ENCODE measurements around the gene SORCS2.
A peak's percentile ranks its signal among the peaks of the same experiment; 100 is the strongest.

The SORCS2 gene

GRCh38 chr4:7398104-7398423 lies 205.7 kb downstream of the SORCS2 start:
- H3K27me3 ChIP-seq (replicated peaks), result peaks cover 26% of the 10 kb centered on the region
- no peaks in the 10 kb centered on the region for H3K36me3 ChIP-seq (replicated peaks)
- in situ Hi-C loops (cut with HindIII; ENCODE audit: low pct_ligation_motif_present, low sequenced_read_pairs), result no loop called here
- TF ChIP-seq CTCF (IDR thresholded peaks at IDR 0.05; ENCODE audit: low read depth, low read length, missing control alignments), result peak; percentile 23
- no peak overlapping the region for H3K27ac ChIP-seq
- no peak overlapping the region for H3K4me3 ChIP-seq (ENCODE audit: low read depth, low read length)
- peak; percentile 9 for DNase-seq

- in situ Hi-C loops (cut with HindIII; ENCODE audit: low pct_ligation_motif_present, low sequenced_read_pairs), result no loop called here
- H3K4me3 ChIP-seq (ENCODE audit: low read depth, low read length), result no peak overlapping the region
- no peak for TF ChIP-seq CTCF (IDR thresholded peaks at IDR 0.05; ENCODE audit: low read depth, low read length, missing control alignments)
Measured at GRCh38 chr4:7398788-7399439, 206.6 kb downstream of the SORCS2 start.

GRCh38 chr4:7399440-7400234 lies 207.3 kb downstream of the SORCS2 start:
- Histone ChIP-seq H3K4me3 (ENCODE audit: low read depth, low read length) (no peak overlapping the region), H3K36me3 (replicated peaks) (no peaks in the 10 kb centered on the region), H3K27ac (no peak overlapping the region), H3K27me3 (replicated peaks) (peaks cover 18% of the 10 kb centered on the region)
- no peak for TF ChIP-seq CTCF (IDR thresholded peaks at IDR 0.05; ENCODE audit: low read depth, low read length, missing control alignments)
- no peak for DNase-seq
- in situ Hi-C loops (cut with HindIII; ENCODE audit: low pct_ligation_motif_present, low sequenced_read_pairs), result no loop called here

More at GRCh38 chr4:7398788-7399439, 206.6 kb downstream of the SORCS2 start:
- Histone ChIP-seq H3K27me3 (replicated peaks) (peaks cover 20% of the 10 kb centered on the region), H3K36me3 (replicated peaks) (no peaks in the 10 kb centered on the region), H3K27ac (no peak overlapping the region)
- DNase-seq, result no peak

- Histone ChIP-seq H3K27ac (no peak overlapping the region), H3K4me3 (ENCODE audit: low read depth, low read length) (no peak overlapping the region), H3K36me3 (replicated peaks) (no peaks in the 10 kb centered on the region), H3K27me3 (replicated peaks) (peaks cover 20% of the 10 kb centered on the region)
- TF ChIP-seq CTCF (IDR thresholded peaks at IDR 0.05; ENCODE audit: low read depth, low read length, missing control alignments), result no peak
- DNase-seq, result no peak
- in situ Hi-C loops (cut with HindIII; ENCODE audit: low pct_ligation_motif_present, low sequenced_read_pairs), result no loop called here
Measured at GRCh38 chr4:7400671-7401298, 208.4 kb downstream of the SORCS2 start.

GRCh38 chr4:7402526-7402925 lies 210.2 kb downstream of the SORCS2 start:
- in situ Hi-C loops (cut with HindIII; ENCODE audit: low pct_ligation_motif_present, low sequenced_read_pairs), result no loop called here

More at GRCh38 chr4:7402526-7402925, 210.2 kb downstream of the SORCS2 start:
- H3K27me3 ChIP-seq (replicated peaks), result peaks cover 10% of the 10 kb centered on the region
- H3K36me3 ChIP-seq (replicated peaks), result no peaks in the 10 kb centered on the region
- no peak overlapping the region for H3K4me3 ChIP-seq (ENCODE audit: low read depth, low read length)
- H3K27ac ChIP-seq, result no peak overlapping the region
- TF ChIP-seq CTCF (IDR thresholded peaks at IDR 0.05; ENCODE audit: low read depth, low read length, missing control alignments), result no peak
- DNase-seq, result no peak

Data from brain microvascular endothelial cell (primary cell).